ENCODE measurements around the gene RARS2.
"Not testable (repeated sequence)": the region's sequence is repeated elsewhere in the genome, so short reads cannot be mapped to it uniquely, and the experiment has no call there.

RARS2 gene

DNA sequence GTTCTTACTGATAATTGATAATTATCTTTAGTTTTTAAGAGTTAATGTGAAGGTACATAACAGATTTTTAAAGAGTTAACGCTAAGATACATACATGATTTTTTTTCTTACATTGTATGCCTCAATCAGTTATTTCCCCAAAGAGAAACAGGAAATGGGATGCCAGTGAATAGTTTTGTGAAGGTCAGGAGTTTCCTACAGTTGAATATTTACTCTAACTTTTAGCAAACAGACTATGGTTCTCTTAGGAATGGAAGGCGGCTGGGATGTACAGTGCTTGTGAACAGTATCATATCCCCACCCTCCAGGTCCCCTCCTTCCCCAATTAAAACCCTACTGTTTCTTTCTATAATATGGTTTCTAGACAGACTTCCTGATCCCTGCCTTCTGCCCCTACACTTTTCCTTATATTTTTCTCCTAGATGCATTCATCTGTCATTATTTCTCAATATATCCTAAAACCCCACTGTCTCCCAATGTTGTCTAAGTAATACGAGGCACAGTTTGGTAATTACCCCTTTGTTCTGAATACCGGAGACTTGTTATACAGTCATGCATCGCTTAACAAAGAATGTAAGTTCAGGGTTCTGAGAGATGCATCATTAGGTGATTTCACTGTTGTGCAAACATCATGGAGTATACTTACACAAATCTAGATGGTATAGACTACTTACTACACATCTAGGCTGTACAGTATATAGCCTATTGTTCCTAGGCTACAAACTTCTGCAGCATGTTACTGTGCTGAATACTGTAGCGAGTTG lies 87.8 kb downstream of the RARS2 start:
- no peak for DNase-seq (ENCODE audit: low read depth in 2 of 2)

DNA sequence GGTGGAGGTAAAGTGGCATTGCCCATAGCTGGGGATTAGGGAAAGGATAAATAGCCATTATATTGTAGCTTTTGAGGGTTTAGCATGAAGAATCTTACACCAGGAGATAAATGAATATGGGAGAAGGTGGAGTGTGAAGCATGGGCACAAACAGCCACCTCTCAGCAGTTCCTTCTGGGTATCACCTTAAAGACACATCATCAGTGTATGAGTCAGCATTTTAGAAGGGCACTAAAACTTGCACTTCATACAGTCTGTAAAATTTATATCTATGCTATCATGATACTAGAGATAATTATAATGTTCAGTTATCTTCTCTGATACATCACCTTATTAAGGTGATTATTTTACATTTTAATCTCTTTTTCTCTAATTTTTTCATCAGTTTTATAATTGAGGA lies 91.7 kb downstream of the RARS2 start:
- DNase-seq (ENCODE audit: low read depth in 2 of 2): no peak

DNA sequence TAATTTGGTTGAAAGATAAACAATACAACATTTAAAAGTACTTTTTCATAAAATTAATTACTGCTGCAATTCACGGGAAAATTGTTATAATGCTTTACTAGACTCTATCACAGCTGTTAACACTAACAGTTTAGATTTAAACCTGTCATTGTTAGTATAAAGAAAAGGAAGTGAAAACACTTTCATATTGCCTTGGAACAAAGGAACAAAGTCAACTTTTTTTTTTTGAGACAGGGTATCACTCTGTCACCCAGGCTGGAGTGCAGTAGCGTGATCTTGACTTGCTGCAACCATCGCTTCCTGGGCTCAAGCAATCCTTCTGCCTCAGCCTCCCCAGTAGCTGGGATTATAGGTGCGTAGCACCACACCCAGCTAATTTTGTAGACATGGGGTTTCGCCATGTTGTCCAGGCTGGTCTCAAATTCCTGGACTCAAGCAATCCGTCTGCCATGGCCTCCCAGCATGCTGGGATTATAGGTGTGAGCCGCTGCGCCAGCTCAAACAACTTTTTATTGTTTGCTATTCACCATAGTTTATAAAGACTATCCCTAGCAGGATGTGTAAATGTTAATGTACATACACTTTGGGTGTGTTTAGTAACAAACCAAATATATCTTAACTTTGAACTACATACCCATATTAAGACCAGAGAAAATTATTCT lies 94.9 kb downstream of the RARS2 start:
- DNase-seq (ENCODE audit: low read depth in 2 of 2): no peak

DNA sequence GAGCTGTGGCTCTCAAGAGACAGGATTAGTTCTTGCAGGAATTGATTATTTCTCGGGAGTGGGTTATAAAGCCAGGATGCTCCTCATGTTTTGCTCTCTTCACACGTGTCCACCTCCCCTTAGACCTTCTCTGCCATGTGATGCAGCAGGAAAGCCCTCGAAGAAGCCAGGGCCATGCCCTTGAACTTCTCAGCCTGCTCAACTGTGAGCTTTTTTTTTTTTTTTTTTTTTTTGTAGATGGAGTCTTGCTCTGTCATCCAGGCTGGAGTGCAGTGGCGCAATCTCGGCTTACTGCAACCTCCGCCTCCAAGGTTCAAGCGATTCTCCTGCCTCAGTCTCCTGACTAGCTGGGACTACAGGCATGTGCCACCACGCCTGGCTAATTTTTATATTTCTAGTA lies 100.5 kb downstream of the RARS2 start:
- not testable (repeated sequence) for DNase-seq (ENCODE audit: low read depth in 2 of 2)

DNA sequence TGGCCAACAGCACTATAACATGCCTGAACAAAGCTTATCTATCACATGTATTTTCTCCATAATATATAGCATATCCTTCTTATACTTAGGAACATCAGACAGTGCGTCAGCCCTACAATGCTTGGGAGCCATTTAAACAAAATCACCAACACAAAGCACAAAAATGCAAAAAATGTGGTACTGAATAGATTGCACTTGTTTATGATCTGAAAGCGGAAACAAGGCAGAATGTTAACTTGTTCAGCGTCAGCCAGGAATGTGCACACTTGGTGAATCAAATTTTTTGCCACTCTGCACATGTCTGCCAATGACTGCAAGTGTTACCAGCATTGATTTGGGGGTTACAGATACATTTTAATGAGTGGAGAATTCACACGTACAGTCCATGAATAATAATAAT lies 102.2 kb downstream of the RARS2 start:
- DNase-seq (ENCODE audit: low read depth in 2 of 2): no peak

DNA sequence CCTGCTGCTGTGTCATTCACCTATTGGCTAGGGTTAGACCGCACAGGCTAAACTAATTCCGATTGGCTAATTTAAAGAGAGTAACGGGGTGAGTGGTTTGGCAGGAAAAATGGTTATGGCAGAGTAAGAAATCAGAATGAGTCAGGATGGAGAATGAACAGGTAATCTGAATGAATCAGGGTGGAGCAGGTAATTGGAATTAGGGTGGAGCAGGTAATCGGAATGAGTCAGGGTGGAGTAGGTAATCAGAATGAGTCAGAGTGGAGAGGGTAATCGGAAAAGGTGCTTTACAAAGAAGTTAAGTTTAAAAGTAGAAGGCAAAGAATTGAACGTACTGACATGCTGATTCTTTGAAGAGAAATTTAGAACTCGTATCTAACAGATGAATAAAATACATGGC lies 105.3 kb downstream of the RARS2 start:
- DNase-seq (ENCODE audit: low read depth in 2 of 2): no peak

DNA sequence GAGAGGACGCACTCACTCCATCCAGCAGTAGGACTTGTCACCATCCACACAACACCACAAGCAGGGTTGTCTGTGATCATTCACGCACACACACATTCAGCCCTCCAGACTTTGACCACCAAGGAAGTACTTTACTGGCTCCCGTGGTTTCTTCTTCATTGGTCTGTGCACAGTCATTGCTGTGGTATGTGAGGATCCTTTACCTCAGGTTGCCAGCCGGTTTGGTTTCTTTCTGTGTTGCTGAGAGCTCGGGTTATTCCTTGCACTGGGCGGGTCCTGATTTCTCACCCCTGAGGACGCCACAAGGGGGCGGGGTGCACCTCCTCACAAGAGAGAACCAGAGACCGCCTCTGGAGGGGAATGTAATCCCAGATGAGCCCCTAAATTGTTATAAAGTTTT lies 105.9 kb downstream of the RARS2 start:
- no peak for DNase-seq (ENCODE audit: low read depth in 2 of 2)

DNA sequence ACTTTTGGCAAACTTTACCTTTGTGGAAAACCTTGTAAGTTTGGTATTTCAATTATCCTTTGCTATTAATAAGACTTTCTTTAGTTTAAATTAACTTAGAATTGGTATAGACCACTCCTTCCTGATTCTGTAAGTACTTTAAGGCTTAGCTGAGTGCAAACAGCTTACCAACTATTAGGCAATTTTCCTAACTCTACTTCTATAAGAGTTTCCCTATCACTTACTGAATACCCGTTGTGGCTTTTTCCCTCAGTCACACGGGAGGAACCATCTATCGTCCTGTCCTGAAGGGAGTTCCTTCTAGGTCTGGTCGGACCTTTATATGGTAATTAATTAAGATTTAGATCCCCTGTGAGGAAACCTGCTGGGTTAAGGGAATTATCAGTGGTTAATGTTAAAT lies 107.4 kb downstream of the RARS2 start:
- DNase-seq (ENCODE audit: low read depth in 2 of 2): no peak

DNA sequence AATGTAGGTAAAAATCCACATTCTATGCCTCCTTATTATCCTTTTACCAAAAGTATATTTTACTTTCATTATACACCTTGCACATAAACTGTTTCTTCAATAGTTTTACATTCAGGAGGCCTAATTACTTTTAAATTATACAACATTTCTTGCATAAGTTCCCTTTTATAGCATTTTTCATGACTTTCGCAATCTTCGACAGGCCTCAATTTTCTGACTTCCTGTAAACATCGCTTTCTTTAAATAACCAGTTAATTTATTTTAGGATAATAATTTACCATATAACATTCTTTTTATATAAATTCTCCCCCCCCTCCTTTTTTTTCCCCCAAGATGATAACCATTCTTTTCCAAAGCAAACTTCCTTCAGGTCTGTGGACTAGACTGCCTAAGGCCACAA lies 107.9 kb downstream of the RARS2 start:
- DNase-seq (ENCODE audit: low read depth in 2 of 2): no peak

DNA sequence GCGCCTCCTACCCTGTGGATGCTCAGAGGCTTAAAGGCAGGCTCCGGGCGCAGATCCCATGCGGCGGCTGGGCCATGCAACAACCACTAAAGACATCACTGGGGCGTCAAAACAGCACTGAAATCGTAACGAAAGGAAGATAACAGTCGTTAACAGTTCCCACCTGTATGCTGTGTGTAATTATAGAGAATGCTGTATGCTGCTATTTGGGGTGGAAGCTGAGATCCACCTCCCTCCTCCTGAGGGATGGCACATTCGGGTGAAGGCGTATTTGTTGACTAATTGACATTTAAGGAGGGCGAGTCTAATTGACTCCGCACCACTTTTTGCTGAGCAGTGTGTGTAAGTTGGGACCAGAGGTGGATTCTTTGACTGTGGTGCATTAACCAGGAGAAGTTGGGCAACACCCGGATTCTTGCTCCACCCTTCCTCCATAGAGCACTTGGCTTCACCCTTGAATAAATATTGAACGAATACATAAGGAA lies 116.3 kb downstream of the RARS2 start:
- DNase-seq (ENCODE audit: low read depth in 2 of 2): peak in 1 of 2 donors; percentile 41

DNA sequence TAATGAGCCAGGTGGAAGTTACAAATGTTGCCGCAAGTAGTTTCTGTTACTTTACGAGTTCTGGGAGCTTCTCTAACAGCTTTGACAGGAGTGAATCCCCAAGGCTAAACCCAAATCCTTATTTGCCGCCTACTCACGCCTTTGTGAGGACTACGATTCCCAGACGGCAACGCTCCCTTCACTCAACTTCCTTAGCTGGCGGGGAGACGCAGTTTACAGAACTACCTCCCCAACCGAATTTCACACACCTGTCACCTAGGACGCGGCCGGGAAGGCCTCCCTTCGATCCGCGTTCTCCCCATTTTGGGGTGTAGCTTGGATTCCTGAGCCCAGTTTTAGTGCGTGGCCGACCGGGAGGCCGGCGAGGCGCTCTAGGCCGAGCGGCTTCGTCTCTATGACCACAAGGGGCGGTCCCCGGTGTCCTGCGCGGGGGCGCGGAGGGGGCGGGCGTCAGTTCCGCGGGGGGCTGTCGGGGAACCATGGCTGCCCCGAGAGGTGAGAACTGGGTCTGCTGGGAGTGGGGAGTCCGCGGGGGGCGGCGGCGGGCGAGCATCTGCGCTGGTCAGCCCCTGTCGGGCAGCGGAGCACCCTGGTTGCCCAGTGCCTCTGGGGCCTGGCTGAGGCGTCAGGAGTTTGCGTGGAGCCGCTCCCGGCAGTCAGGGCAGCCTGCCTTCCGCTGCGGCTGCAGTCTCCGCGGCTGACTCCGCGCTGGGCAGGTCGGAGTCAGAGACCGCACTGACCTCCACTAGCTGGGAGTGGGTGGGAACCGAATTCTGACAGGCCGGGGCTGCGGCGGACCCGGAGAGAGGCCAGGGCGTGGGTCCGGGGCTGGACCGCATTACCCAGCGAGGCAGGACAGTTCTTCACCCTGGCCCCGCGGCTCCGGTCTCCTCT lies 117.0 kb downstream of the RARS2 start, which contains the start of gene SLC35A1:
TSS of gene SLC35A1 (plus strand) at position 450 of the 894 bp plus-strand sequence. CDS start at position 480, 30 bp downstream.
- peak; percentile 67 to 81 for DNase-seq (ENCODE audit: low read depth in 2 of 2)

DNA sequence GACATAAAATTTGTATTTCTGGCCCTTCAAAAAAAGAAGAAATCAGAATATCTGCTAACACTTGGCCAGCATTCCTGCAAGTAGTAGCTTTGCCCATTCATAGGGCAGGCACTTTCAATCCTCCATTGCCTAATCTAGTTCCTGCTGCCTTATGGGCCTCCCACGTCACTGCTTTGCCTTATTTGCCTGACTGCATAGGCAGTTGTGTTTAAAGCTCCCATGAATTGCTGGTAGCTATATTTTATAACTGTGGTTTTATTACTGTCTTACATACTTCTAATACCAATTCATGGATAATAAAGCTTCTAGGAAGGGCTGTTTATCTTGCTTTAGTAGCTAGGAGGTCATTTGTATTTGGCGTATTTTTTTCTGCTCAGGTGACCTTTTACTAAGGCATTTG lies 124.7 kb downstream of the RARS2 start:
- DNase-seq (ENCODE audit: low read depth in 2 of 2): no peak

Measured in stimulated activated CD8-positive, alpha-beta memory T cell treated with anti-CD3 and anti-CD28 coated beads, Interleukin-7, amount 100 ng/mL, for 4 hours (primary cell).